ENCODE measurements around the gene KRT33A. TPM values are rescaled to one million over a fixed set of nuclear protein-coding genes. Genes with fewer than 3 reads are reported as not detected.
"Not testable (repeated sequence)": the region's sequence is repeated elsewhere in the genome, so short reads cannot be mapped to it uniquely, and the experiment has no call there.

The KRT33A gene
- total RNA-seq, 2 experiments from 2014 or later: not detected

GRCh38 chr17:41382394-41382793, 31.8 kb upstream of the KRT33A start:
- Mint-ChIP-seq H3K9me3 (ENCODE audit: low read depth) (peaks cover 3% of the 10 kb centered on the region), H3K27ac (no peak overlapping the region), H3K36me3 (no peaks in the 10 kb centered on the region), H3K4me3 (no peak overlapping the region), H3K4me1 (no peaks in the 10 kb centered on the region), H3K27me3 (peaks cover 11% of the 10 kb centered on the region)
- DNase-seq (no peak), ATAC-seq (no peak)
- CTCF ChIA-PET: no interaction called here

DNA sequence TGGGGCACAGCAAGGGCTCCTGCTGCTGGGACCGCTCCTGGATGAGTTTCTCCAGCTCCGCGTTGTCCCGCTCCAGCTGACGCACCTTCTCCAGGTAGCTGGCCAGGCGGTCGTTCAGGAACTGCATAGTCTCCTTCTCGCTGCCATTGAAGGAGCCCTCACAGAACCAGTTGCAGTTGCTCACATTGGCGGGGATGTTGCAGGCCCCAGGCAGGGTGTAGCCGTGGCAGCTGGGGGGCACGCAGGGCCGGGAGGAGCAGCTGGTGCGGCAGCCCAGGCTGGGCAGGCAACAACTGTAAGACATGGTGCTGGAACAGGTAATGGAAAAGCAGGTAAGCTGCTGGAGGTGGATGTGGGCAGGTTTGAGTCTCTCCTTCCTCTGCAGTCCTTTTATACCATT, 31.3 kb upstream of the KRT33A start, which contains the start of gene KRT34:
Gene KRT34 (minus strand): TSS at position 364 of the 400 bp plus-strand sequence. CDS start 60 bp downstream, at position 304.
- H3K27ac Mint-ChIP-seq; H3K4me3 Mint-ChIP-seq; H3K4me1 Mint-ChIP-seq; ATAC-seq; H3K9me3 Mint-ChIP-seq (ENCODE audit: low read depth); H3K36me3 Mint-ChIP-seq; CTCF ChIA-PET; DNase-seq: not testable (repeated sequence)
- H3K27me3 Mint-ChIP-seq: peaks cover 13% of the 10 kb centered on the region

- H3K36me3 Mint-ChIP-seq; H3K4me1 Mint-ChIP-seq; H3K27ac Mint-ChIP-seq; CTCF ChIA-PET; ATAC-seq; DNase-seq; H3K4me3 Mint-ChIP-seq; H3K9me3 Mint-ChIP-seq (ENCODE audit: low read depth): not testable (repeated sequence)
- H3K27me3 Mint-ChIP-seq: peaks cover 12% of the 10 kb centered on the region
These were observed 29.5 kb upstream of the KRT33A start for GRCh38 chr17:41380091-41380490.

GRCh38 chr17:41377546-41377945, 26.9 kb upstream of the KRT33A start:
- Mint-ChIP-seq H3K4me3 (no peak overlapping the region), H3K27me3 (peaks cover 11% of the 10 kb centered on the region), H3K36me3 (no peaks in the 10 kb centered on the region), H3K9me3 (ENCODE audit: low read depth) (no peaks in the 10 kb centered on the region), H3K4me1 (no peaks in the 10 kb centered on the region), H3K27ac (no peak overlapping the region)
- ATAC-seq (no peak), DNase-seq (no peak)
- CTCF ChIA-PET: no interaction called here

GRCh38 chr17:41369713-41370112, 19.1 kb upstream of the KRT33A start, which contains the start of gene KRT33B:
TSS of gene KRT33B (minus strand) at chr17:41369813. CDS start at chr17:41369750, 63 bp downstream.
- CTCF ChIA-PET: interaction anchor here (1.2 kb wide), 1 partner anchor 20 kb away, joined by 3 read pairs; no protein-coding TSS in a partner anchor
- ATAC-seq (no peak), DNase-seq (no peak)
- no peaks in the 10 kb centered on the region for H3K36me3 Mint-ChIP-seq
- H3K4me1 Mint-ChIP-seq: peaks cover 6% of the 10 kb centered on the region
- no peaks in the 10 kb centered on the region for H3K9me3 Mint-ChIP-seq (ENCODE audit: low read depth)
- H3K27me3 Mint-ChIP-seq: peaks cover 6% of the 10 kb centered on the region
- no peak within 1 kb of the TSS for H3K27ac Mint-ChIP-seq
- no peak within 1 kb of the TSS for H3K4me3 Mint-ChIP-seq

DNA sequence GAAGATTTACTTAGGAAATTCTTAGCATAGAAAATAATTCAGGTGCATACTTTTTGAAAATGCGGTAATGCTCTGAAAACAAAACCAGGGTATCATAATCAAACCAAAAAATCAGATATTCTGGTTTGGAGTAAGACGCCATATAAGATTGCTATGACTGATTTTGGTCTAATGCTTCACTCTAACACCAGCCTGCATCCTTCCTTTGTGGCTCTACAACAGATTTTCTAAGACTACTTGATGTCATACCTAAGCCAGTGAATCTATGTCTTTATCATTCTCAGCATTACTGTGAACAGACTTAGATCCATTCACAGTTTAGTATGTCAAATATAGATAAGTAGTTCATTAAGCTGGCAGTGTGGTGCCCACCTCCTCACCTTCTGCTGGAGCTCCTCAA, 18.4 kb upstream of the KRT33A start:
- Mint-ChIP-seq H3K4me3 (no peak overlapping the region), H3K36me3 (no peaks in the 10 kb centered on the region), H3K27me3 (peaks cover 3% of the 10 kb centered on the region), H3K27ac (no peak overlapping the region), H3K4me1 (peaks cover 6% of the 10 kb centered on the region), H3K9me3 (ENCODE audit: low read depth) (no peaks in the 10 kb centered on the region)
- DNase-seq (no peak), ATAC-seq (no peak)
- CTCF ChIA-PET: interaction anchor here (1.2 kb wide), 1 partner anchor 21 kb away, joined by 3 read pairs; no protein-coding TSS in a partner anchor

DNA sequence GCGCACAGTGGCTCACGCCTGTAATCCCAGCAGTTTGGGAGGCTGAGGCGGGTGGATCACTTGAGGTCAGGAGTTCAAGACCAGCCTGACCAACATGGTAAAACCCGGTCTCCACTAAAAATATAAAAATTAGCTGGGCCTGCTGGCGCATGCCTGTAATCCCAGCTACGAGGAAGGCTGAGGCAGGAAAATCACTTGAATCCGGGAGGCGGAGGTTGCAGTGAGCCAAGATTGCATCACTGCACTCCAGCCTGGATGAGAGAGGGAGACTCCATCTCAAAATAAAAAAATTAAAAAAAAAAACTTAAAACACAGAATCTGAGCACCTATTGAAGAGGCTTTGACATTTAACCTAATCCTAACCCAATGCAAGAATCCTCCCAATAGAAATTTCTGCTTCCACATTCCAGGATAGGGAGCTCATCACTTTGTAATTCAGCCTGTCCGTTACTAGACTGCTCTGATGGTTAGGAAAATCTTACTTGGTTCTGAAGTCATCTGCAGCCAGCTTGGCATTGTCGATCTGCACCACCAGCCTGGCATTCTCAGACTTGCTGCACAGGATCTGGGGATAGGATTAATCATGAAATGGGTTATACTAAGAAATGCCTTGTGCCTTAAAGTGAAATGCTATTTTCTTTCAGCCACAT, 16.9 kb upstream of the KRT33A start:
- Mint-ChIP-seq H3K4me3 (no peak overlapping the region), H3K36me3 (no peaks in the 10 kb centered on the region), H3K9me3 (ENCODE audit: low read depth) (no peaks in the 10 kb centered on the region), H3K4me1 (peaks cover 6% of the 10 kb centered on the region), H3K27me3 (peaks cover 3% of the 10 kb centered on the region), H3K27ac (no peak overlapping the region)
- CTCF ChIA-PET: no interaction called here
- ATAC-seq: no peak
- no peak for DNase-seq

- H3K27me3 Mint-ChIP-seq: peaks cover under 1% of the 10 kb centered on the region
- no peak overlapping the region for H3K27ac Mint-ChIP-seq
- H3K36me3 Mint-ChIP-seq: no peaks in the 10 kb centered on the region
- no peak for DNase-seq
- H3K9me3 Mint-ChIP-seq (ENCODE audit: low read depth): no peaks in the 10 kb centered on the region
- peaks cover 6% of the 10 kb centered on the region for H3K4me1 Mint-ChIP-seq
- no peak overlapping the region for H3K4me3 Mint-ChIP-seq
- CTCF ChIA-PET: no interaction called here
- ATAC-seq: no peak
These were observed 15.4 kb upstream of the KRT33A start for GRCh38 chr17:41366070-41366469.

GRCh38 chr17:41363881-41364280, 13.3 kb upstream of the KRT33A start:
- Mint-ChIP-seq H3K36me3 (no peaks in the 10 kb centered on the region), H3K9me3 (ENCODE audit: low read depth) (no peaks in the 10 kb centered on the region), H3K4me1 (no peaks in the 10 kb centered on the region), H3K4me3 (no peak overlapping the region), H3K27me3 (no peaks in the 10 kb centered on the region), H3K27ac (no peak overlapping the region)
- CTCF ChIA-PET: no interaction called here
- ATAC-seq (no peak), DNase-seq (no peak)

DNA sequence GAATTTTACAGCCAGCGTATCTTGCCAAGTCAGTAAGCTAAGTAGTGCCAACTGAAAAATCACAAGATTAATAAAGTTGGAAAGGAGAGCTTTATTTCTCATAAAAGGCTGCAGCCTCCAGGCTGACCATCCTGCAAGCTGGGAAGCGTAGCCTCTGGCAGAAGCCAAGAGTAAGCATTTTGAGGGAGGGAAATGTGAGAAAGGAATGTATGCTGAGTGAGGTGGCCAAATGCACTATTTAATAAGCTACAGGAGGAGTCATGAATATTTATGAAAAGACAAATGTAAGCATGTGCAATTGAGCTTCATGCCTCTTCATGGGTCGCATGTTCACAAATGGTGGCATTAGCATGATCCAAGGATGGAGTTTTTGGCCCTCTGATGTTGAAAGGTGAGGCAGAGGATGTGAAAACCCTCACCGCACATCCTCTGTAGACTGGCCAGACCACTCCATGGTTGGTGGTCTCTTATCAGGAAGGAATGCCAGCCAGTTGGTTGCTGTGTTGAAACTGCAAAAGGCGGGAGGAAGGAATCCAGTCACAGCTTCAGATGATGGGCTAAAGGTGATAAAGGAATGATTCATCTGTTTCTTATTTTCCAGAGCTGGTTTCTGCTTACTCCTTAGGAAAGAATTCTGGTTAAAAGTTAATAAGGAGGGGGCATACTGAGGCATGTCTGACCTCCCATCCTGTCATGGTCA, 9.8 kb upstream of the KRT33A start:
- no peak for DNase-seq
- Mint-ChIP-seq H3K27me3 (peaks cover 9% of the 10 kb centered on the region), H3K27ac (no peak overlapping the region), H3K4me1 (no peaks in the 10 kb centered on the region), H3K4me3 (no peak overlapping the region), H3K9me3 (ENCODE audit: low read depth) (no peaks in the 10 kb centered on the region), H3K36me3 (no peaks in the 10 kb centered on the region)
- CTCF ChIA-PET: no interaction called here
- no peak for ATAC-seq

DNA sequence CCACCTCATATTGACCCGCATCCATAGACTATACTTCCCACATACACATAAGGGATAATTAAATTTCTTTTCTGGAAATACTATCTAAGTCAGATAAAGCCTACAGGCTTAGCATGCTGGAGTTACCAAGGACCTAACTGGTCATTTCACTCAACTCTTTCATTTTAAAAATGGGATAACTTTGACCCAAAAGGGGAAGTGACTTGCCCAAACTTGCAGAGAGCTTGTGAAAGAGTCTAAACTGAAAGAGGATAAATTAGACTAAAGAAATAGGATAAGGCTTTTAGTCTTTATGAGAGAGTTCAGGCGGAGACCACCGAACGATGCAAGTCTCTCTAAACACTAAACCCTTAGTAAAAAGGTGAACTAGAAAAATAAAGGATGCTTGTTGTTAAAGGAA, 3.9 kb upstream of the KRT33A start:
- CTCF ChIA-PET: no interaction called here
- H3K9me3 Mint-ChIP-seq (ENCODE audit: low read depth): no peaks in the 10 kb centered on the region
- H3K27me3 Mint-ChIP-seq: peaks cover 20% of the 10 kb centered on the region
- H3K36me3 Mint-ChIP-seq: no peaks in the 10 kb centered on the region
- H3K4me3 Mint-ChIP-seq: no peak overlapping the region
- no peak overlapping the region for H3K27ac Mint-ChIP-seq
- ATAC-seq: no peak
- H3K4me1 Mint-ChIP-seq: no peaks in the 10 kb centered on the region
- DNase-seq: no peak

GRCh38 chr17:41352597-41353366, 2.2 kb upstream of the KRT33A start:
- H3K4me3 Mint-ChIP-seq: no peak overlapping the region
- H3K27me3 Mint-ChIP-seq: peaks cover 22% of the 10 kb centered on the region
- no peak overlapping the region for H3K27ac Mint-ChIP-seq
- no peaks in the 10 kb centered on the region for H3K36me3 Mint-ChIP-seq
- ATAC-seq (no peak), DNase-seq (no peak)
- CTCF ChIA-PET: no interaction called here
- H3K4me1 Mint-ChIP-seq: no peaks in the 10 kb centered on the region
- no peaks in the 10 kb centered on the region for H3K9me3 Mint-ChIP-seq (ENCODE audit: low read depth)

DNA sequence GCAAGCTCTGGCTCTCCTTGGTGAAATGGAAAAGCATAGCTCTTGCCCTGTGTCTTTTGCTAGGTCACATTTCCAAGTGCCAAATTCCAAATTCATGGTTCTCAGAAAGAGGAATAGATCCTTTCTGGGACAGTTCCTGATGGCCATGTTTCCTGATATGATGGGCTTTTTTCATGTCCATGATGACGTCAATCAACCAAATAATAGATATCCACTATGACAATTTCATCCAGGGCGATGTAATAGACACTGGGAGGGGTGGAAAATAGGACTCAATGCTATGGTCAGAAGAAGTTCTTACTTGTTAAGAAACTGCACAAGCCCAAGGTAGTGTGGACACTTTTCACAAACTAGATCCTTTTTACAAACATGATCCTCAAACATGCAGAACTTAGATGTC, 549 bp upstream of the KRT33A start:
- Mint-ChIP-seq H3K4me3 (no peak overlapping the region), H3K27me3 (peaks cover 17% of the 10 kb centered on the region), H3K9me3 (ENCODE audit: low read depth) (no peaks in the 10 kb centered on the region), H3K27ac (no peak overlapping the region), H3K4me1 (no peaks in the 10 kb centered on the region), H3K36me3 (no peaks in the 10 kb centered on the region)
- CTCF ChIA-PET: no interaction called here
- DNase-seq (no peak), ATAC-seq (no peak)

Measured in activated CD8-positive, alpha-beta memory T cell treated with anti-CD3 and anti-CD28 coated beads, Interleukin-2, amount 10 ng/mL, durations not matched to agents 7 days and 5 days (primary cell).